Hematopoietic multipotent progenitor cell (in vitro differentiated cells): ENCODE data around the gene WLS. TPM values are rescaled to one million over a fixed set of nuclear protein-coding genes. Genes with fewer than 3 reads are reported as not detected.
"Not testable (repeated sequence)": the region's sequence is repeated elsewhere in the genome, so short reads cannot be mapped to it uniquely, and the experiment has no call there.

ENCODE experiments used
- DNase-seq, 3 donors: peaks; one replicate each; pipeline ENCODE4 v3.0.0-alpha.2; 2011 to 2015; ENCODE audit warnings: low read depth in 2 of 3, low spot score in 2 of 3
- total RNA-seq: library from RNA; depleted of rRNA; stranded (reverse); fragments of >200 nt; gene quantifications from one replicate; pipeline ENCODE4 v1.2.3, GENCODE V29; 2012

WLS gene
- total RNA-seq, 1 donor: under 0.01 TPM

GRCh38 chr1:68171795-68172194, 60.5 kb downstream of the WLS start:
- not testable (repeated sequence) for DNase-seq

DNA sequence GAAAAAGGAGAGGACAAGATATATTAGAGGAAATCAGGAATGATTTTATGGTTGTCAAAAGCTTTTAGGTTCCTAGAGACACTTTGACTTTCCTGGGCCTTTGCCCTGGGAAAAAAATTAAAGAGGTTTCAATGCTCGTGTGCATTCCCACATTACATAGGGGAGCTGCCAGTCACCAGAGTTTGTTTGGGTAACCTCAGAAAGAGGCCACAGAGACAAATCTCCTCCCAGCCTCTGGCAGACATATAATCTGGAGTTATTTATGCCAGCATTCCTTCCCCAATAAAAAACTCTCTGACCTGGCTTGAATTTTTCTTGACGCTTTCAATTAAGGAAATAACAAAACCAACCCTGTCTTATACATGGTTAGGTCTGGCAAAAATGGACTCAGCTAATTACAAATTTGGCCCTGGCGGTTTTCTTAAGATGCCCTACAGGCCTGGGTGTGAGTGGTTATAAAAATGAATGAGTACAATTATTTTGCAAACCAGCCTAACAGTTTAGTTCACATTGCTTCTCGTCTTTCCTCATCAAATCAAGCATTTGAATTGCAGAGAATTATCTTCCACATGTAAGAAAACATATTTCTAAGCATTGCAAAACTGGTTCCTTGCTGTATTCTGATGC, 63.7 kb downstream of the WLS start:
- no peak for DNase-seq

GRCh38 chr1:68167211-68167610, 65.1 kb downstream of the WLS start:
- DNase-seq: no peak

DNA sequence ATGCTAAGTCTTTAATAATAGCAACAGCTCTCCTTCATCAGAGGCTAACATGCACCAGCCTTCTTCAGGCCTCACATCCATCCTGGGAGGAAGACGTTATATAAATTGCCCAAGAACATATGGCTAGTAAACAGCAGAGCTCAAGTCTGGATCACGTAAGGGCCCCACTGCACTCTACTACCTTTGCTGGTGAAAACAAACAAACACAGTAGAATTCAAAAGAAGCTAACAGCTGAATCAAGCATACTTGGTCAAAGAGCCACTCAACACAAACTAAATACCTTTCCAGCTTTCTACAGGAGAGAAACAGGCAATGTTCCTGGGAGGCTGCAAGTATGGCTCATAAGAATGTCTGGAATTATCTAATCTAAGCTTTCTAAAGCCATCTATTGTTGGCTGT, 66.0 kb downstream of the WLS start:
- DNase-seq: no peak

DNA sequence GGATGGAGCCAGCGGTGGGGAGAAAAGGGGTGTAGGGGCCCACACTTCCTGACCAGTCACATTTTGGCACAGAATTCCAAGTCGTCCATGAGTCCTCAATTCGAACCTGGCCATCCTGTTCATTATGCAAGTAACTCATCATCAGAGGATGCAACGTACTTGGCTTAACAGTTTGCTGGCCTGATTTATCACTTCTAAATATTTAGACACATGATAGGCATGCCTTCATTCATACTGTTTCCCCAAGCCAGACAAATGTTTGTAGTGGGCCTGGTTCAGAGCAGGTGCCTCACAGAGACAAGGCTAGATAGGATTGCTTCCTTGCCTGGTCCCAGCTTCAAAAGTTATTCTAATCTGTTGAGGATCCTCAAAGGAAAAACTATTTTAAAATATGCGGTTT, 66.7 kb downstream of the WLS start:
- DNase-seq: no peak

- no peak for DNase-seq
Observed at GRCh38 chr1:68164918-68165317, 67.4 kb downstream of the WLS start.

- no peak for DNase-seq
Observed at GRCh38 chr1:68163220-68163619, 69.1 kb downstream of the WLS start.

DNA sequence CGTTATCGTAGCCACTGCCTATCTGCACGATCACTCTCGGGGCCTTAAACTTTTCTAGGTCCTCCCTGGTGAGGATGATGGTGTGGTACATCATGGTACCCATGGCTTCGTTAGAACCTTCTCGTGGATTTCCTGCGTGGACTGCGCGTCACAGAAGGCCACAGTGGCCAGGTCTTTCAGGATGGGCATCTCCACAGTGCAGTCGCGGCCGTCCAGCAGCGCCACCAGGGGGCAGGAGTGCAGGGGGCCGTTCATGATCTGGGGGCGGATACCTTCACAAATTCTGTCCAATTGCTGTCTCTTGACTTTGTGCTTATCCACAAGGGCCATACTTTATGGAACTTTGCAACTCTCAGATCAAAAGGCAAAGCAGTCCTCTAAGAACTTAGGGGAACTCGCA, 69.6 kb downstream of the WLS start:
- no peak for DNase-seq

- not testable (repeated sequence) for DNase-seq
Observed at GRCh38 chr1:68161672-68162071, 70.7 kb downstream of the WLS start.

GRCh38 chr1:68160935-68161334, 71.4 kb downstream of the WLS start:
- DNase-seq: not testable (repeated sequence)

DNA sequence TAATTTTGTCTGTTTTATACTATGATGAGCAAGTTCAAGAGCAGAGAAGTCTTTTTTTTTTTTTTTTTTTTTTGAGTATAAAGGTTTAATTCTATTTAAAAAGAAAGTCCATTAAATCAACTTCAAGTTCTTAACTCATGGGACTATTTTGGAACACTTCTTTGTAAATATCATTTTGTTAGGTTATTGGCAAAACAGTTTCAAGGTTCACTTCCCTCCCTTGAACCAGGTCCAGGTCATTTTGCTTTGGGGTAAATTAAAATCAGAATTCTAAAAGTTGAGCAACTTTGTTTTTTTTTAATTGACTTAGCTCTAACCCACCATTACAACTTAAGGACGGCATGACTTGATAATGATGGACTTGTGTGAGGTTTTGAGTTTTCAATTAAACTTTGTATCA, 72.3 kb downstream of the WLS start:
- no peak for DNase-seq

DNA sequence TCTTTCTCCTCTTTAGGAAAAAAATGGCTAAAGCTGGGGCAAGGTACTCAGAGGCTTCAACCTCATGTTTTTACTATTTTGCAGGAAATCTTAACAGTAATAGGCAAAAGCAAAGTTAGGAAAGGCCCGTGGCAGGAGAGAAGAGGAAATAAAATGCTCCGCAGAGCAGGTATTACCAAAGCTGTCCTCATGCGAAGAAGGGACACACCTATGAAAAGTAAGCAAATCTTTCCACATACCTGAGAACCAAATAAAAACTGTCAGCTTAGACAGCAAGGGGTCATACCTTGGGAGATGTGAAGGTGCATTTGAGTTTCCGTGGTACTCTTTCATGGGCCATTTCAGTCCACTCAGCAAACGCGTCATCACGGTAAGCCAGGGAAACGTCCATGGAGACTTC, 73.5 kb downstream of the WLS start:
- DNase-seq: no peak

DNA sequence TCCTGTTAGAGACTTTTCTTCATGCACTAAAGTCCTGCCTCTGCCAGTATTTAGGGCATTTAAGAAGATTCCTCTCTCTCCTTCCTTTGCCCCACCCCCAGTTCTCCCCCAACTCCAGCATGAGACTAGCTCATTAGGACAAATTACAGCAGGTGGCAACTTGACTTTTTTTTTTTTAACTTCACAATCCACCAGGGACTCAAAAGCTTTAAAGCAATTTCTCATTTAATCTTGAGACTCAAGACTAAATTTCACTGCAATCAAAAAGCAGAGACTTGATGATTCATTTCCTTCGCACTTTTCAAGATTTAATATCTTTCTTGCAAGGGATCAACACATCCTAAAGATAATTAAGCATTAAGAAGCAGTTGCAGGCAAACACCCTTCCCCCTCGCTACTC, 74.9 kb downstream of the WLS start:
- DNase-seq: no peak

DNA sequence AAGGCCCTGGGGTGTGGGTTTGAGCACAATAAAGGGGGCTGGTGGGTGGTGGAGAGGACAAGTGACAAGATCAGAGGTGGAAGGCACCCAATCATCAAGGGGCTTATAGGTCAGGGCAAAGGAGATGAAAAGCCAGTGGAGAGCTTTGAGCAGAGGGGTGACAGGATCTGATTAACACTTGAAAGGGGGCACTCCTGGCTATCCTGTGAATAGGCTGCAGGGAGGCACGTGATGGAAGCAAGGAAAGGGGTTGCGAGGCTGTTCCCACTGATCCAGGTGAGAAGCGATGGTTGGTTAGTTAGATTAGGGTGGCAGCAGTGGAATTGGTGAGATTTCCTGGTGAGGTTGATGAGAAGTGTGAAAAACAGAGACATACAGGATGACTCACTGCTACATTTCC, 80.6 kb downstream of the WLS start:
- DNase-seq: no peak

DNA sequence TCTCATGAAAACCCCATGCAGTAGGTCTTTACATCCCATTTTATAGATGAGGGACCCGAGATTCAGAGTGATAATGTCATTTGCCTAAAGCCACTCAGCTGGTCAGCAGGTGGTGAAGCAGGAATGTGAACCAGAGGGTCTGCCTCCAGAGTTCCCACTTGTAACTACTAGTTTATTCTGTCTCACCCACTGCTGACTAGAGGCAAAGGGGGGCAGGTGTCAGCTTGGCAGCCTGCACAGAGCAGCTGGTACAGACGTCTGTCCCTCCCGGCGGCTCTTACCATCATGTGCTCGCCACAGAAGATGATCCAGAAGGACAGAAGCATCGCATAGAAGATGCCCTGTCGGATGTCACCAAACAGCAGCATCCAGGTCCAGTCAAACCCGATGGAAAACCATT, 82.4 kb downstream of the WLS start:
- DNase-seq: no peak

- no peak for DNase-seq
Observed at GRCh38 chr1:68149110-68149798, 83.1 kb downstream of the WLS start.

DNA sequence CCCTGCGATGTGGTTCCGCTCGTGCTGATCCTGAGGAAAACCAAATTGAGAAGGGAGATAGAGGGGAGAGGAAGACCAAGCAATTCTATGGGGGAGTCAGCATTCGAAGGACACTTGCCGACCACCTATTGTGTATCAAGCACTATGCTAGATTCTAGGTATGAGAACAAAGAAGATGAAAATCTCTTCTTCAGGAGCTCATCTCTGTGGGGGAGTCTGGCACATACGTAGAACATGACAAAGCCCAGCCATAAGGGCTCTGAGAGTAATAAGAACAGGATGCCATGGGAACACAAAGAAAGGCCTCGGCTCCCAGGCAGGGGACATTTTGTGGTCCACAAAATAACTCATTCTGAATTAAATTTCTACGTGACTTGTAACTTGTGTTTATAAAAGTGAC, 83.7 kb downstream of the WLS start:
- no peak for DNase-seq

- no peak for DNase-seq
Observed at GRCh38 chr1:68147534-68148171, 84.7 kb downstream of the WLS start.

DNA sequence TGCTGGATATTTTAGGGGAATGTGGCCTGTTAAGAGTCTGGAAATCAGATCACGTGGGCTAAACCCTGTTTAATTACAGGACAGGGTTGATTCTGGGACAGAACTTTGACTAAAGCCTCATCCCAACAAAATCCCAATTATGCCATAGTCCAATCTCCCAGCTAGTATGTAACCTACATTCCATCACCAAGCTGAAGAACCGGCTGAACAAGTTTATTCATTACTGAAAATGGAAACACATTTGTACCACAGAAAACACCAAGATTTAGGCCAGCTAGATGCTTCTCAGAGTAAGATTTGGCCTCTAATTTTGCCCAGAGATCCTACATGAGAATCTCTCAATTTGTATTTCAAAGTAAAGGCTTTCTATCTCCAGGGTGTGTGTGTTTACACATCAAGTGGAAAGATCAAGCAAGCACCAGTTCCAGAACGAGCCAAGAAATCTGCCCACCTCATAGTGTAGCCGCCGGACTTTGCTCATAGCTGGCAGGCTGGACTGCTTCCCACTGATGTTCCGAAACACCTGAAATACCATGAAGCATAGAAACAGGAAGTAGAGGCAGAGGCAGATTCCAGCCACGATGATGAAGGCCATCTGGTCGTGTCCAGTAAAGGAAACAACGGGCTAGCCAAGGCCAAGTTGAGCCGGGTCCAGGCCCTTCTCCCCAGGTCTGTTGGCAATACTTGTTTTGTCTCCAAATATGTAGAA, 86.8 kb downstream of the WLS start:
- no peak for DNase-seq

DNA sequence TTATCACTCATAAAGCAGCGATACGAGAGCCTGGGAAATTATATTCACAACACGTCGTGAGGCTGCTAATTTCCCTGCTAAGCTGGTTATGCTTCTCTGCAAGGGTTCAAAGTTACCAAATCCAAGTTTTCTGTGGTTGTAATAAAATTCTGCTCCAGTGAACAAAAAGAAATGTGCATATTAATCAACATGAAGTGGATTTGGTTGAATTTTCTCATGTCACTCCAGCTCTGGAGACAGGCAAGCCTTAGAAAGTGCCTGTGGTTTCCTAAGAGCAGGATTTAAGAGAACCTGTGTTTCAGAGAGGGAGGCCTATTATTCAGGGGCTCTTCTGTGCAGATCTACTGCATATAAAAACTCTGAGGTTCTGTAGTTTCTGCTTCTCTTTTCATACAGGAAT, 87.5 kb downstream of the WLS start:
- no peak for DNase-seq

GRCh38 chr1:68143633-68144032, 88.7 kb downstream of the WLS start:
- no peak for DNase-seq

DNA sequence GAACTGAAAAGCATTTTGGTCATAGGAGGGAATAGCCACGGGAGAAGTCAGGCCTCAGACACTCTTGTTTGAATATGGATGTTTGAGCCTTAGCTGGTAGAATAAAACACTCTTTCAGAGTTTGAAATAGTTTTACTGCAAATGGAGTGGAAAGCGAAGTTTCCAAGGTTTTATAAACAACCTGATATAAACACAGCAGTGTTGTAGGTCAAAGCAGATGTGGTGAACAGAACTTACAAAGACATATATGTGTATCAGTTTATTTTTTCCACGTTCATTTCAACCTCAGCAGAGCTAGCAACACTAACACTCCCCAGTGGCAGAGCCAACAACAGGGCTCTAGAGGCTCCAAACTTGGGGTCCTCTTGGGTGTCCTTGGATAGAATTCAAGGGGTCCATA, 89.9 kb downstream of the WLS start:
- DNase-seq: no peak
